A673 (cell line): ENCODE data around the gene SLC41A3. TPM values are rescaled to one million over a fixed set of nuclear protein-coding genes. Genes with fewer than 3 reads are reported as not detected.

ENCODE experiments used
- BruUV-seq: library from RNA; stranded (reverse); fragments of 400-500 nt; replicated peaks from 2 replicates; lab custom pipeline; 2021; lab: Mats Ljungman, UMichigan
- CTCF ChIA-PET: fragments of 300-600 bp; sonication (Branson Sonifier 250); formaldehyde crosslinking; loops from one replicate; lab custom pipeline; 2022; ENCODE audit warnings: antibody characterized with exemption; lab: Charles Lee
- POLR2A ChIA-PET: fragments of 300-600 bp; sonication (Branson Sonifier 250); formaldehyde crosslinking; loops from one replicate; lab custom pipeline; 2022; ENCODE audit warnings: antibody characterized with exemption; ENCODE audit not compliant: low non-redundant PET; lab: Charles Lee
- DNase-seq: peaks from one replicate; pipeline ENCODE4 v3.0.0-alpha.2; 2015; ENCODE audit warnings: low spot score
- H3K27ac ChIP-seq: fragments of 200-600 bp; sonication (generic); 2 replicates; pipeline ENCODE4 v1.5.1; 2016; ENCODE audit warnings: mixed run types, low read depth, mild to moderate bottlenecking, mixed read lengths, antibody characterized with exemption, low read length; ENCODE audit not compliant: poor library complexity, severe bottlenecking
- H3K27me3 ChIP-seq: fragments of 200-600 bp; sonication (generic); replicated peaks from 2 replicates; pipeline ENCODE4 v1.6.1; 2017; ENCODE audit warnings: mixed run types, low read depth, mild to moderate bottlenecking, mixed read lengths, antibody characterized with exemption, low read length; ENCODE audit not compliant: insufficient read depth, poor library complexity
- H3K36me3 ChIP-seq: fragments of 200-600 bp; sonication (generic); 2 replicates; pipeline ENCODE4 v1.6.1; 2016; ENCODE audit warnings: mixed run types, mild to moderate bottlenecking, mixed read lengths, antibody characterized with exemption, low read length; ENCODE audit not compliant: insufficient read depth, poor library complexity, severe bottlenecking
- H3K4me1 ChIP-seq: fragments of 200-600 bp; sonication (generic); 2 replicates; pipeline ENCODE4 v1.6.1; 2017; ENCODE audit warnings: mixed run types, mild to moderate bottlenecking, mixed read lengths, antibody characterized with exemption, low read length; ENCODE audit not compliant: insufficient read depth, poor library complexity, severe bottlenecking
- H3K4me3 ChIP-seq: fragments of 200-600 bp; sonication (generic); 2 replicates; pipeline ENCODE4 v1.5.1; 2016; ENCODE audit warnings: low read depth, mixed run types, mild to moderate bottlenecking, mixed read lengths, low read length; ENCODE audit not compliant: poor library complexity, severe bottlenecking
- H3K9me3 ChIP-seq: fragments of 200-600 bp; sonication (generic); 2 replicates; pipeline ENCODE4 v1.6.1; 2016; ENCODE audit warnings: mixed run types, low read depth, mild to moderate bottlenecking, mixed read lengths, antibody characterized with exemption, low read length; ENCODE audit not compliant: poor library complexity, severe bottlenecking
- CTCF ChIP-seq: fragments of 300-800, 200-600 bp; sonication (generic); conservative IDR thresholded peaks from 2 replicates; pipeline ENCODE4 v1.5.1; 2017; ENCODE audit warnings: low read depth, mild to moderate bottlenecking, antibody characterized with exemption, low read length, moderate library complexity, mixed read lengths
- EZH2 ChIP-seq: fragments of 200-600 bp; sonication (generic); IDR thresholded peaks from 2 replicates; pipeline ENCODE4 v1.6.1; 2017; ENCODE audit warnings: borderline replicate concordance, low read depth, mild to moderate bottlenecking, mixed read lengths, antibody characterized with exemption, low read length; ENCODE audit not compliant: poor library complexity, severe bottlenecking
- intact Hi-C: fragments of 100-400 bp; cut with micrococcal nuclease; formaldehyde crosslinking; loops from one replicate; pipeline ENCODE4 v1.10.0; 2022; ENCODE audit not compliant: unreplicated experiment
- total RNA-seq: library from RNA; stranded (reverse); gene quantifications from 2 replicates; pipeline ENCODE4 v1.2.3, GENCODE V29; 2021

The SLC41A3 gene
- total RNA-seq, 1 experiment from 2014 or later: 56.5 TPM

GRCh38 chr3:126117786-126118185 lies 33.9 kb upstream of the SLC41A3 start:
- no TSS peak for BruUV-seq
- TF ChIP-seq EZH2: no peak
- TF ChIP-seq CTCF: no peak
- intact Hi-C loops: no loop called here
- no peak overlapping the region for H3K4me3 ChIP-seq
- CTCF ChIA-PET: no interaction called here
- no peaks in the 10 kb centered on the region for H3K36me3 ChIP-seq
- DNase-seq: no peak
- no peaks in the 10 kb centered on the region for H3K9me3 ChIP-seq
- H3K4me1 ChIP-seq: no peaks in the 10 kb centered on the region
- H3K27me3 ChIP-seq: no peaks in the 10 kb centered on the region
- H3K27ac ChIP-seq: no peak overlapping the region
- POLR2A ChIA-PET: no interaction called here

- Histone ChIP-seq H3K4me1 (no peaks in the 10 kb centered on the region), H3K4me3 (no peak overlapping the region), H3K9me3 (no peaks in the 10 kb centered on the region), H3K36me3 (no peaks in the 10 kb centered on the region), H3K27me3 (no peaks in the 10 kb centered on the region), H3K27ac (no peak overlapping the region)
- no TSS peak for BruUV-seq
- DNase-seq: no peak
- POLR2A ChIA-PET: no interaction called here
- intact Hi-C loops: no loop called here
- CTCF ChIA-PET: no interaction called here
- TF ChIP-seq EZH2: no peak
- TF ChIP-seq CTCF: no peak
Measured at GRCh38 chr3:126117212-126117611, 33.3 kb upstream of the SLC41A3 start.

GRCh38 chr3:126116526-126116925 lies 32.6 kb upstream of the SLC41A3 start:
- intact Hi-C loops: no loop called here

More at GRCh38 chr3:126116526-126116925, 32.6 kb upstream of the SLC41A3 start:
- H3K27me3 ChIP-seq: no peaks in the 10 kb centered on the region
- TF ChIP-seq EZH2 (no peak), CTCF (no peak)
- no TSS peak for BruUV-seq
- no peak overlapping the region for H3K27ac ChIP-seq
- no peak overlapping the region for H3K4me3 ChIP-seq
- no peaks in the 10 kb centered on the region for H3K9me3 ChIP-seq
- ChIA-PET CTCF (interaction anchor here (0.7 kb wide), 1 partner anchor 1458 kb away, joined by 5 read pairs; no protein-coding TSS in a partner anchor), POLR2A (no interaction called here)
- no peaks in the 10 kb centered on the region for H3K4me1 ChIP-seq
- no peak for DNase-seq
- H3K36me3 ChIP-seq: no peaks in the 10 kb centered on the region
